WI38 (cell line): ENCODE measurements around the gene NTN1.

Experiments
- H3K4me3 ChIP-seq: 2 replicates; pipeline ENCODE4 v1.5.1; 2011; ENCODE audit warnings: low read depth, mild to moderate bottlenecking, control low read depth, low read length
- CTCF ChIP-seq: IDR thresholded peaks from 2 replicates; pipeline ENCODE4 v1.5.1; 2012; ENCODE audit warnings: low read depth, mild to moderate bottlenecking, control low read depth, low read length

The NTN1 gene

GRCh38 chr17:9071811-9072498 lies 50.6 kb downstream of the NTN1 start:
- no peak for TF ChIP-seq CTCF
- no peak overlapping the region for H3K4me3 ChIP-seq

DNA sequence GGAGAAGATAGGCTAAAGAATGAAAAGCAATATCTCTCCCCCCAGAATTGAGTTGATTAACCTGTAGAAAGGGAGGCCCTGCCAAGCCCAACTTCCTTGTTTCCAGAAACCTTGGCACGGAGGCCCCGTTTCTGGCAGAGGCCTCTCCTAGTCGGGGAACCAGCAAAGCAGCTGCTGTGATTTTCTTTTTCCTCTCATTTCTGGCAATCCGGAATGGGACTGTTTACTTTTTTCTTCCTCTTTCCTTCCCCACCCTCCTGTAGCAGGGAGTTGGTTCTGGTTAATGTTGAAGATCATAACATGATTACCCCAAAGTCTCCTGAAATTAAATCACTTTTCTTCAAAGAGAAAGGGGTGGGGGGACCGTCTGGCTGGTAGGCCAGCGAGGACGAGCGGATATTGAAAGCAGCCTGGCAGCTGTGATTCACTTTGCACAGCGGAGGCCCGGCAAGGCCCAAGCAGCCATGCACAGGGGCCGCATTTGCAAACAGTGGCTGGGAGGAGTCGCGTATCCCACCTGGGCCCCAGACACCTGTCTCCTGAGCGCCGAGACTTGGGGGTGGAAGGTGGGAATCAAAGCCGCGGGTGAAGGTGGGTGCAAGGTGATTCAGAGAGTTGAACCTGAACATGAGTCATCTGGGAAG lies 51.5 kb downstream of the NTN1 start:
- no peak overlapping the region for H3K4me3 ChIP-seq
- TF ChIP-seq CTCF = no peak

GRCh38 chr17:9074131-9074530 lies 52.8 kb downstream of the NTN1 start:
- TF ChIP-seq CTCF = no peak
- H3K4me3 ChIP-seq = no peak overlapping the region

GRCh38 chr17:9079461-9080103 lies 58.3 kb downstream of the NTN1 start:
- no peak overlapping the region for H3K4me3 ChIP-seq
- TF ChIP-seq CTCF = no peak

DNA sequence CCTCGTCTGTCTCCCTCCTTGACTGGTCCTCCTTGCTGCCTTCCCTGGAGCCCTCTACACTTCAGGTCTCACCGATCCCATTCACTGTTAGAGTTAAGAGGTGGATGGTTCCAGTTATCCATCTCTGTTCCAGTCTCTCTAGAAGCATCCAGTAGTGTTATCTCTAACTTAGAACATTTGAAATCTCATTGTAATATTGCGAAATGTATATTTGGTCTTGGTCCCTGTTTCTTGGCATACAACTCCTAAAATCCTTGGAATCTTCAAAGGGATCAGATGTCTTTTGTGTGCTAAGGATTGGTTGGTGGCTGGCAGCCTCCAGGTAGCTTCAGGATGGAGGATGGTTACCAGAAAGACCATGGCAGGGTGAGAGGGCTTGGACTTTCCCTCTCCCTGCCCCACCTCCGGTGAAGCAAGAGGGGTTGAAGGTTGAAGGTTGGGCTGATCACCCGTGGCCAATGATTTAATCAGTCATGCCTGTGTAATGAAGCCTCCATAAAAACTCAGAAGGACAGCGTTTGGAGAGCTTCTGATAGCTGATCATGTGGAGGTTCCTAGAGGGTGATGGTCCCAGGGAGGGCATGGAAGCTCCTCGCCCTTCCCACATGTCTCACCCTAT lies 59.1 kb downstream of the NTN1 start:
- TF ChIP-seq CTCF = no peak
- no peak overlapping the region for H3K4me3 ChIP-seq

- TF ChIP-seq CTCF = no peak
- no peak overlapping the region for H3K4me3 ChIP-seq
Observed at GRCh38 chr17:9080983-9081382, 59.7 kb downstream of the NTN1 start.

- no peak overlapping the region for H3K4me3 ChIP-seq
- no peak for TF ChIP-seq CTCF
Observed at GRCh38 chr17:9086577-9086976, 65.3 kb downstream of the NTN1 start.
